GM21526 (cell line): Measurements from ENCODE around the gene STX2.
"Not testable (repeated sequence)": the region's sequence is repeated elsewhere in the genome, so short reads cannot be mapped to it uniquely, and the experiment has no call there.

Experiments
- ATAC-seq: cut with Tn5 transposase; IDR thresholded peaks from one replicate; pipeline ENCODE4 v1.9.1; 2021; ENCODE audit warnings: moderate library complexity; ENCODE audit not compliant: unreplicated experiment, low FRiP score

Gene STX2

DNA sequence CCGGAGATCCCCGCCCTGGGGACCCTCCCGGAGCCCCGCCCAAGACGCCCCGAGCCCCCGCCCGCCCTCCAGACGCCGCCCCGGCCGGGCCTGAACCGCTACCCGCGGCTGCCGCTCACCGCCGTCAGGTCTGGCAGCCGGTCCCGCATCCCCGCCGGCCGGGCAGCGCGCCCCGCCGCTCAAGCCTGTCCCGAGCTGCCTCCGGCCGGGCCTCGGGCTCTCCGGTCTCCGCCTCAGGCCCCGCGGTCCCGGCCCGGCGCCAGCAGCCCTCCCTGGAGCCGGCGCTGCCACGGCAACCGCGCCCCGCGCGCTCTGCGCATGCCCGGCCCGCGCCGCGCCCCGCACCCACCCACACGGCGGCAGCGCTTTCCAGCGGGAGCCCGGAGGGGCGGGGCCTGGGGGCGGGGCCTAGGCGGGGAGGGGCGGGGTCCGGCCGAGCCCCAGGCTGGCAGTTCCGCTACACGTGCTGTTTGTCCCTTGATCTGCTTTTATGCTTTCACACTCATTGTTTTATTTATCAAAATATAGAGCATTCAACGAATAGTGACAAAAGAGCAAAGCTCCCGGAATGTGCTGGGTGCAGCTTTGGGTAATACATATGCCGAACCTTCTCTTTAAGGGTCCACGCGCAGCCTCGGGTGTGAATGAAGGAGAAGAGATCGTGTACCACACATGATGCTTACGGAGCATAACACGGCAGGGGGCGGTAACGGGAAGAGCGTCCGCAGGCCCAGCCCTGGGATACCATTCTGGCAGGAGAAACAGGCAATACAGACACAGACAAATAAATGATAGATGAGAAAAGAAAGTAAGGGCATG is at the start of gene STX2:
TSS of gene STX2 (minus strand) at position 300 of the 819 bp plus-strand sequence. CDS start at position 149, 151 bp downstream.
- ATAC-seq = peak; percentile 90

GRCh38 chr12:130887190-130887589 is 48.1 kb upstream of the STX2 start:
- ATAC-seq = not testable (repeated sequence)

DNA sequence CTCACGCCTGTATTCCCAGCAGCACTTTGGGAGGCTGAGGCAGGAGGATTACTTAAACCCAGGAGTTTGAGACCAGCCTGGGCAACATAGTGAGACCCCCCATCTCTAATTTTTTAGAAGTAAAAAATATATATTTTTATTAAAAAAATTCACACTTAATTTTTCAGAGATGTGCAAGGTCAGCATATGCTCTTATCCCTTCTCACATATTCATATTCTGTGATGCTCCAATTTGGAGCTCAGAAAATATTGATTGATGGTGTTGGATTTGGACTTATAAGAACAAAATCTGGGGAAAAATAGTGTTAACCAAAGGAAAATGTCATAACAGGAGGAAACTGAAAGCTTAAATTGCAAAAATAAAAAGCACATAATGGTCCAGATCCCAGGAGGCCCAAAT is 42.5 kb upstream of the STX2 start:
- ATAC-seq = no peak

DNA sequence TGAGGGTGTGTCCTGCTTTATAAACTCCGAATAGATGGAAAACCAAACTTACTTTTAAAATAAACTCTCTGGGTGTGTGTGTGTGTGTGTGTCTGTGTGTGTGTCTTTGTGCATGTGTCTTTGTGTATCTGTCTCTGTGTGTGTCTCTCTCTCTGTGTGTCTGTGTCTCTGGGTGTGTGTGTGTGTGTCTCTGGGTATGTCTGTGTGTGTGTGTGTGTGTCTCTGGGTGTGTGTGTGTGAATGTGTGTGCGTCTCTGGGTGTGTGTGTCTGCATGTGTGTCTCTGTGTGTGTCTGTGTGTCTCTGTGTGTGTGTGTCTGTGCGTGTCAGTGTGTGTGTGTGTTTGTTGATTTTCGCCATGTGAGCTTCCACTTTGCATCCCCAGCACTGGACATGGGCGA is 42.0 kb upstream of the STX2 start:
- no peak for ATAC-seq

- peak; percentile 29 for ATAC-seq
Observed at GRCh38 chr12:130880411-130880885, 41.4 kb upstream of the STX2 start.

GRCh38 chr12:130879781-130880389 is 40.8 kb upstream of the STX2 start:
- ATAC-seq = no peak

- peak; percentile 85 for ATAC-seq
Observed at GRCh38 chr12:130879212-130879686, 40.2 kb upstream of the STX2 start.

DNA sequence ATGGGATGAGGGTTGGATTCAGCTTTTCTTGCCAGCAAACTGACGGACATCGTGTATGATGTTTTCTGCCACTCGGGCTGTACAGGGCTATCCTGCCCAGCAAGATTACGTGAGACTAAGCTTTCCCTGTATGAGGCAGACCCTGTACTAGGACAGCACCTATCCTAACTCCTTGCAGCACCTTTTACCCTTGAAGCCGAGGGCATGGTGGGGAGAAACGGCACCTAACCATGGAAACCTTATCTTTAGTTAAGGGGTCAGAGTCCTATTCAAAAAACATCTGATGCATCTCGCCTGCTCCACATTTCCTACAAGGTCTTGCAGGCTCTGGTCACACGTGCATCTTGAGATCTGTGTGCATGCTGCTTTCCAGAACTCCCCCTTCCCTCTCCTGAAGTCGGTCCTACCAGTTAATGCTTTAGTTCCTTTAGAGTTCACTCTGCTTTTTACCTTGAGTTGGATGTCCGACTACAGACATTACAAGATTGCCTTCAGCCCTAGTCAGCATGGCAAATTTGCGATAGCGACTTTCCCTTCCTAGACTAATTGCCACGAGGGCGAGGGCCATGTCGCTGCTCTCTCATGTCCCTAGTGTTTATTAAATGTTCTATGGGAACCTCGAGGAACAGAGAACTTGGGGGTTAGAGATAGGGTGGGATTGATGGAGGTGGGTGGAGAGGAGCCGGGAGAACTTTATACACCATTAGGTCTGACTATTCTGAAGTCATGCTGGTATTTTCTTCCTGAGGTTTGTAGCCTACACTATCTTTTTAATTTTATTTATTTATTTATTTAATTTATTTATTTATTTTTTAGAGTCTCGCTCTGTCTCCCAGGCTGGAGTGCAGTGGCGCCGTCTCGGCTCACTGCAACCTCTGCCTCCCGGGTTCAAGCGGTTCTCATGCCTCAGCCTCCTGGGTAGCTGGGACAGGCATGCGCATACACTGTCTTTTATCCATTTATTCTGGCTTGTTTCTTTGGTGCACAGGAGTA is 39.4 kb upstream of the STX2 start:
- ATAC-seq = no peak

DNA sequence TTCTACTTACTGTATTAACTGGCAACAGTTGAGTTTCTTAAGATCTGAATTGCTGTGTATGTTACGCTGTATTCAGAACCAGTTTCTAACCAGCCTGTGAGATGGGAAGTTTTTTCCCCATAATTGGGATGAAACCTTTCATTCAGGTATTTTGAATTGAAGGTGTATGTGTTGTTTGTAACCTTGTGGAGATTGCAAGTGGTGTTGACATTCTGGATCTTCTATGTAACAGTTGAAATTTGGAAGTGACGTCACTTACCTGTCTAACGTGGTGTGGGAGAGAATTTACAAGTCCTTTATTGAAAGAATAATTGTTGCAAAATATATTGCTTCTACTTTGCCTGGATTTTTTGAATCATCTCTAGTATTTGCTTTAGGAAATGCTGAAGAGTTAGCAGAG is 38.3 kb upstream of the STX2 start:
- ATAC-seq = no peak

DNA sequence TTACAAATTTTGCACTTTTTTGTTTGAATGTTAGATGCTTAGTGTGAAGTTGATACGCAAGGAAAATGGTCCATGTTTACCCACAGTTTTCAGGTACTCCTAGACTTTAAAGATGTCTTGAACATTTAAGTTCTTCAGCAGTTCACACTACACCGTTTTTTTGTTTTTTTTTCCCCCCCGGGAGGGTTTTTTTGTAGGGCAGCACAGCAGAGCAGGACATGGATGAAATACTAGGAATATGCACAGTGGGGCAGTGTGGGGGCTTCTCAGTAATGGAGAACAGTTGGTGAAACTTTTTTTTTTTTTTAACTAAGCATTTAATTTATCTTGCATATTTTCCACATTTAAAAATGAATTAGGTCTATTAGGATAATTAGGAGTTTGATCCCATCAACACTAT is 37.7 kb upstream of the STX2 start:
- ATAC-seq = no peak

DNA sequence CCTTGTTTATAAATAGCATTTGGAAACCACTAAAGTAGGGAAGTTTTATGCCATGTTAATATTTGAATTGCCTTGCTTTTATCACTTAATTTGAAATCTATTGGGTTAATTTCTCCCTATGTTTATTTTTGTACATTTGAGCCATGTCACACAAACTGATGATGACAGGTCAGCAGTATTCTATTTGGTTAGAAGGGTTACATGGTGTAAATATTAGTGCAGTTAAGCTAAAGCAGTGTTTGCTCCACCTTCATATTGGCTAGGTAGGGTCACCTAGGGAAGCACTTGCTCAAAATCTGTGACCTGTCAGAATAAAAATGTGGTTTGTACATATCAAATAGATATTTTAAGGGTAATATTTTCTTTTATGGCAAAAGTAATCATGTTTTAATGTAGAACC is 37.2 kb upstream of the STX2 start:
- ATAC-seq = no peak

GRCh38 chr12:130875708-130876107 is 36.7 kb upstream of the STX2 start:
- not testable (repeated sequence) for ATAC-seq

GRCh38 chr12:130875193-130875592 is 36.1 kb upstream of the STX2 start:
- ATAC-seq = no peak

GRCh38 chr12:130874696-130875095 is 35.6 kb upstream of the STX2 start:
- no peak for ATAC-seq

DNA sequence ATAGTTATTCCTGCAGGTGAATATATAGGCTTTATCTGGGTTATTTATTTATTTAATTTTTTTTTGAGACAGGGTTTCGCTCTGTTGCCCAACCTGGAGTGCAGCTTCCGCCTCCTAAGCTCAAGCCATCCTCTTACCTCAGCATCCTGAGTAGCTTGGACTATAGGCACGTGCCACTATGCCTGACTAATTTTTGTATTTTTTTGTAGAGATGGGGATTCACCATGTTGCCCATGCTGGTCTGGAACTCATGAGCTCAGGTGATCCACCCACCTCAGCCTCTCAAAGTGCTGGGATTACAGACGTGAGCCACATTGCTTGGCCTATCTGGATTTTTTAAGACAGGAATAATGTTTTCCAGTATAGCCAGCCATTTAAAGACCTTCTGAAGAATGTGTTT is 34.8 kb upstream of the STX2 start:
- ATAC-seq = no peak

DNA sequence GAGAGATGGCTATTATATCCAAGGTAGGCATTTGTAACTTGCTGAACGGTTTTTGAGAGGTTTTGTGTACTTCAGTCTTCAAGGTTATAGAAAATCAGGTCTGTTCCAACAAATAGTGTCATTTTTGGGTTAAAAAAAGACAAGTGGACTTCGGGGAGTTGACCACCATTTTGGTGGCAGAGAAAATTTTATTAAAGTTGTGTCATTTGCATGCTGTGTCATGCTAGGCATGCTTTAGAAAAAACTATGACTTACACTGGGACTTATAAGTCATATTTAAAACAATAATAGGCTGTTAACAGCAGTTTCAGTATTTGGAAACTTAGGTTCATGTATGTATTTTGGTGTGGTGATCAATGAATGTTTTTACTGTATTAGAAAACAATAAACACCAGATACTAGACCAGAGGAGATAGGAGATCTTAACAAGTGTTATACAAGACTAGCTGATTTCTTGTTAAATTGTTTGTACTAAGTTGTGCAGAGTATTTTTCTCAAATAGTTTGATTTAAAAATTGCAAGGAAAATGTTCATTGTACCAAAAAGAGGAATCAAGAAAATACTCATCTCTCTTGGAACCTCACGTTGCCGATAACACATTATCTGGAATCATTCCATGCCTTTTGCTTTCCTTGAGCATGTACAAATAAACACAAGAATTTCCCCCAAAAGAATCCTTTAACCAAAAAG is 34.2 kb upstream of the STX2 start:
- ATAC-seq = no peak

DNA sequence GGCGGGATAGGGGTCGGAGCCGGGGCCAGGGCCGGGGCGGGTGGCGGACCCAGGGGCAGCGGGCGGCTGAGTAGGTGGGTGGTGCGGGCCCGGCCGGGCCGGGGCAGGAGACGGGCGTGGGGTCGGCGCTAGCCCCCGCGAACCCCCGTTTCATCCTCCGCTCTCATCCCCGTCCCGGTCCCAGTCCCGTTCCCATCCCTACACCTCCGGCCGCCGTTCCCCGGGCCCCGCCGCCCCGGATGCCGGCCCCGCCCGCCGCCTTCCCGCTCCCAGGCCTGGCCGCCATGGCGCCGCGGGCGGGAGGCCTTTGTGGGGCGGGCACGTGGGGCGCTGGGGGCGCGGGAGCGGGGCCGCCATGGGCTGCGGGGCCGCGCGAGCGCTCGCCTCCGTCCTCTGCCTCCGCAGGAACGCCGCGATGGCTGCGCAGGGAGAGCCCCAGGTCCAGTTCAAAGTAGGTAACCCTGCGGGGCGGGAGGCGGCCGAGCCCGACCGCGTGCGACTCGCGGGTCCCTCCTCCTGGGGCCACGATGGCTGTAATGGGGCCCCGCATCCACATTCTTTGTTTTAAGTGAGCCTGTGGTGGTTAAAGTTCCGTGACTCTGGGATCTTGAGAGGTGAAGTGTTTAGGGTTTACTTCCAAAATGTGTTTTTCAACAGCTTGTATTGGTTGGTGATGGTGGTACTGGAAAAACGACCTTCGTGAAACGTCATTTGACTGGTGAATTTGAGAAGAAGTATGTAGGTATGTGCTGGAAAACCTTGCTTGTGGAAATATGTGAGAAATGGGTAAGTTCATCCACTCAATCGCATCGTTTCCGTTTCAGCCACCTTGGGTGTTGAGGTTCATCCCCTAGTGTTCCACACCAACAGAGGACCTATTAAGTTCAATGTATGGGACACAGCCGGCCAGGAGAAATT is 33.4 kb upstream of the STX2 start:
- peak; percentile 19 for ATAC-seq

DNA sequence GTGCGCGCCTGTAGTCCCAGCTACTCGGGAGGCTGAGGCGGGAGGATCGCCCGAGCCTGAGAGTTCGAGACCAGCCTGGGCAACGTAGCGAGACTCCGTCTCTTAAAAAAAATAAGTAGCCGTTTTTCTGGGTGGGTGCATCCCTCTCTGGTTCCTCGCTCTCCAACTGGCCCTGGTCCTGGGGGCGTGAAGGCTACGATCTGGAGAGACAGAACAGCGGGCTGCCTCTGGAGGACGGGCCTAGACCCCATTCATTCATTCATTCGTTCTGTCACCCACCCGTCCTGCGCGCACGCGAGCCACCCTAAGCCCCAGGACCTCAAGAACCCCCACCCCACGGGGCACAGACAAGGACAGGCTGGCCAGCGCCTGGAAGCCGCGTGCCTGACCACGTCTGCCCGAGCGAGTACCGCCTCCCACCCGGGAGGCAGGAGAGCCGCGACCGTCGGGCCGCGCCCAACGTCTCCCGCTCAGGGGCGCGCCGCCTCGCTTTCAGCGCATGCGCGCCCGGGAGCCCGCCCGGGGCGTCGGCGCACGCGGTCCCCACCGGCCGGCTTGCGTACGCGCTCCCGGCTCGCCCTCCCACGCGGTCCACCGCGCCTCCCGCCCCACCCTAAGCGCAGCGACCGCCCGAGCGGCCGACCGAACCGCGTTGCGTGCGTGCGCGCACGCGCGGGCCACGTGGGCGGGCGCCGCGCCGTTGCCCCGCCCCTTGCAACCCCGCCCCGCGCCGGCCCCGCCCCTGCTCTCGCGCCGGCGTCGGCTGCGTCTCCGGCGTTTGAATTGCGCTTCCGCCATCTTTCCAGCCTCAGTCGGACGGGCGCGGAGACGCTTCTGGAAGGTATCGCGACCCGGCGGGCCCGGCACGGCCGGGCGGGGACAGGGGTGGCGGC is 32.5 kb upstream of the STX2 start, which contains the start of gene RAN:
TSS of gene RAN (plus strand) at position 781 of the 893 bp plus-strand sequence. CDS start 528 bp downstream, outside the sequence.
- ATAC-seq = peak; percentile 59
